ENCODE measurements around the gene PAFAH1B2.
"Not testable (repeated sequence)": the region's sequence is repeated elsewhere in the genome, so short reads cannot be mapped to it uniquely, and the experiment has no call there.

PAFAH1B2 gene

DNA sequence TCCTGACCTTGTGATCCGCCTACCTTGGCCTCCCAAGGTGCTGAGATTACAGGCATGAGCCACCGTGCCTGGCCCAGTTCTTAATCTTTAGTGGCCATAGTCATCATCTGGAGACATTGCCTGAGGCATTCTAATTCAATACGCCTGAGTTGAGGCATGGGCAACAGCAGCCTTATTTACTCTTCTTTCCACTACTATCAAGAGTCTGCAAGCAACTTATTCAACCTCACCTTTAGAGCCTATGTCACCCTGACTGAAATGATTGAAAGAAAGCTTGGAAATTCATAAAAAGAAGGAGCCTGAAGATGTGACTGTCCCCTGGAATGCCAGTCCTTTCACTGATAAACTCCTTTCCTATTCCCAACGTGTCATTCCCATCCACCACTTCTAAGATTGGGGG is 15.8 kb upstream of the PAFAH1B2 start:
- DNase-seq = no peak

DNA sequence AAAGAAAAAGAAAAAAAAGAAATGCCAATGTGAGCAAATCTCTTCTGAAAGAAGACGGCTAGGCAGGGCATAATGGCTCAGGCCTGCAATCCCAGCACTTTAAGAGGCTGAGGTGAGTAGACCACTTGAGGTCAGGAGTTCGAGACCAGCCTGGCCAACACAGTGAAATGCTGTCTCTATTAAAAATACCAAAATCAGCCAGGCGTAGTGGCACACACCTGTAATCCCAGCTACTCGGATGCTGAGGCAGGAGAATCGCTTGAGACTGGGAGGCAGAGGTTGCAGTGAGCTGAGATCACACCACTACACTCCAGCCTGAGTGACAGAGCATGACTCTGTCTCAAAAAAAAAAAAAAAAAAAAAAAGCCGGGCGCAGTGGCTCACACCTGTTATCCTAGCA is 13.7 kb upstream of the PAFAH1B2 start:
- not testable (repeated sequence) for DNase-seq

DNA sequence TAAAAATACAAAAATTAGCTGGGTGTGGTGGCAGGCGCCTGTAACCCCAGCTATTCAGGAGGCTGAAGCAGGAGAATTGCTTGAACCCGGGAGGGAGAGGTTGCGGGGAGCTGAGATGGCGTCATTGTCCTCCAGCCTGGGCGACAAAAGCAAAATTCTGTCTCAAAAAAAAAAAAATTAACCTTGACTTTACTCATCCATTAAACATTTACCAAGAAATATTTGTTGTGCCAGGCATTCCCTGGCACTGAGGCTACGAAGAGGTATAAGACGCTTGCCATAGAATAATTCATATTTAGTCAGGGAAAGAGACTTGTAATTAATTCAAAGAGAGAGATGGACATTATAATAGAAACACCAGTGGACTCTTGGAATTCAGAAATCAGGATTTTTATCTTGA is 13.2 kb upstream of the PAFAH1B2 start:
- DNase-seq = no peak

DNA sequence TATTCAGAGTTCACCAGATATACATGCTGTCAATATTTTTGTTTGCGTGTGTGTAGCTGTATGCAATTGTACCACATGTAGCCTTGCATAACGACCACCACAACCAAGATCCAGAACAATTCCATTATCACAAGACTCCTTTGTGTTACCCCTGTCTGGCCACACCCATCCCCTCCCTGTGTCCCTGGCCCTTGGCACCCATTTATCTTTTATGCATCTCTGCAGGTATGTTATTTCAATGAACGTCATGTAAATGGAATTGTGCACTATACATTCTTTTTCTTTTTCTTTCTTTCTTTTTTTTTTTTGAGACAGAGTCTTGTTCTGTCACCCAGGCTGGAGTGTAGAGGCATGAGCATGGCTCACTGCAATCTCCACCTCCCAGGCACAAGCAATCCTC is 9.7 kb upstream of the PAFAH1B2 start:
- no peak for DNase-seq

DNA sequence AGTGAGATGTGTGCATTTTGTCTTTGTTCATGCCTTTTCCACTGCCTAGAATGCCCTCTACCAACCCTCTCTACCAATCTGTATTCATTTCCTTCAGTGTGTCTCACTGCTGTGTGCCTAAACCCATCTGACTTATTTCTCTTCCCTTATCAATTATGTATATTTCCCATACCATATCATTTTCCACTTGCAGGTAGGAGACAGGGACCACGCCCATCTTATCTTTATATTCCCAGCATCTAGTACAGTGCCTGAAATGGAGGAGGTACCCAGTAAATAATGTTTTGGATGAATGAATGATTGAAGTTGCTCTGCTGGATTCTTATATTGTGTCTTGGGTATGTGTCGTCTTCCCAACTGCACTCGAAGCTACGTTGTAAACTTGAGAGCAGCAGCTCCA is 9.1 kb upstream of the PAFAH1B2 start:
- DNase-seq = not testable (repeated sequence)

DNA sequence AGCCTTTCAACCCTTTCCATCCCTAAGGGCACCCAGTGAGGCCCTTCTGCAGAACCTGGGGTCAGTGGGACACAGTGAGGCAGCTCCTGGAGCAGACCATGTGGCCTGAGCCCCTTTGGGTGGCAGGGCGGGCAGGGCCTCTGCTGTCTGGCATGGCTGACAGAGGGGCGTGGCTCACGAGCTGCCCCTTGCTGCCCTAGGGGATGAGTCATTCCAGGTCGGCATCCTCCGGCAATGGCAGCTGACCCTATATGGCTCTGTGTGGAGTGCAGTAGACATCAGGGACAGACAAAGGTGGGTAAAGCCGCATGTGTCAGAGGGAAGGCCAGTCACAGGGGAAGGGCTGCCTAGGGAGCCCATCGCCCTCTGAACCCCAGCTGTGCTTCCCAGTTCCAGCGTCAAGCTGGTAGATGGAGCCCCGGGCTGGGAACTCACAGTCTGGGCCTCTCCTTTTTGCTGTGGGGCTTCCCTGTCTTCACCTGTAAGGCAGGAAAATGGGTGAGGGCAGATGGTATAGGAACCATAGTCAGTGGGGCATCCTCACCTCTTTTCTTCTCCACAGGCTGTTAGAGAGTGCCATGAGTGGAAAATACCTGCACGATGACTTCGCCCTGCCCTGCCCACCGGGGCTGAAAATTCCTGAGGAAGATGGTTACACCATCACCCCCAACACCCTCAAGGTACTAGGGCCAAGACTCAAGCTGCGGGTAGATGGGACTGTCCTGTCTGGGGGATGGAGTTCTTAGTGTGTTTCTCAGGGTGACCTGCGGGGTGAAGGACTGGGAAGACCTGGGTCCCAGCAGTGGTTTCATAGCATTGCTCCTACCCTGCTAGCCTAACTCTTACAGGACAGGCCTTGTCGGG is 6.6 kb upstream of the PAFAH1B2 start:
- not testable (repeated sequence) for DNase-seq

DNA sequence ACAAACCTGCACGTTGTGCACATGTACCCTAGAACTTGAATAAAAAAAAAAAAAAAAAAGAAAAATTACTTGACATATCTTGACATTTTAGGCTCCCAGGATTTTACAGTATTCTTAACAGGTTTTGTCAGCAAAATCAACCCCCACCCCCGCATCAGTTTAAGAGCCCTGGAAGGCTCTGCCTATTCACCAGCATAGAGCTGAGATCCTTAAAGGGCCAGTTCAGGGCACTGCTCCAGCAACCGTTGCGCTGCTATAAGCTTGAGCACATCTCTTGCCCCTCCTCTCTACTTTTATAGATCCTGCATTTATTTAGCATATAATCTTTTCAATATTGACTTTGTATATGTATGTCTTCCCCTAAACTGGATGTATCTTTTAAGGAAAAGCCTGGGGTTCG is 697 bp upstream of the PAFAH1B2 start:
- DNase-seq = peak in 1 of 2 experiments; percentile 47

DNA sequence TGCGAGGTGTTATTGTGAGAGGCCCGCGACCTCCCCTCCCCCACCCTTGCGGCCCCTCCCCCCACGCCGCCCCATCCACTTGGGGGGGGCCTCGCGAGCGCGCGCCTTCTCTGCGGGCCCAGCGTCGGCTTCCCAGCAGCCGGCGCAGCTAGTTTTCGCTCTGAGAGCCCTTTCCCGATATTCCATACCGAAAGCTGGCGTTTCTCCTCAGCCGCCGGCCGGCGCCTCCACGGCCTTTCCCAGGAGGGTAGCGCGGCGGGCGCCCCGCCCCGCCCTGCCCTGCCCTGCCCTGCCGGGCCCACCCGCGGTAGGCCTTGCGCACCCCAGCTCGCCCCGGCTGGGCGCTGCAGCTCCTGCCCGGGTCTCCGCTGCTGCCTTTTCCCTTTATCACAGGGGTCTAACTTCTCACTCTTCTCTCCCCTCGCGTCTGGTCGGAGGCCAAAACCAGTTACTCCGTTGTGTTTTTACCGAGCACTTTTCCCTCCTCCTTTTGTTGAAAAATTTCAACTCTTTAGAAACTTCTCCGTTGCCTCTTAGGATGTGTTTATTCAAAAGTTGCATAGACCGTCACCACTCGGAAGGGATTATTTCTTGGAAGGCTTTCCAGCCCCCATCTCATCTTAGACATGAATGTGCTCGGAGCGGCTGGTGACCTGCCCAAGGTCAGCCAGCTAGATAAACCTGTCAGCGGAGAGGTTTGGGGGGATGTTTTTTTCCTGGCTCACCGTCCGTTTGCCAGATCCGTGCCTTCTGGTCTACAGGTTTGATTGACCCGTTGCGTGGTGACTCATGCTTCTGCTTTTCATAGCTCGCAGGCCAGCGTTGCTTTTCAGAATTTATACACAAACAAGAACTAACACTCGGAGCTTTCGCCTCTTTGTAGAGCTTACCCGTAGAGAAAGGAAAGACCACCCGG is 648 bp downstream of the PAFAH1B2 start:
- DNase-seq = no peak

DNA sequence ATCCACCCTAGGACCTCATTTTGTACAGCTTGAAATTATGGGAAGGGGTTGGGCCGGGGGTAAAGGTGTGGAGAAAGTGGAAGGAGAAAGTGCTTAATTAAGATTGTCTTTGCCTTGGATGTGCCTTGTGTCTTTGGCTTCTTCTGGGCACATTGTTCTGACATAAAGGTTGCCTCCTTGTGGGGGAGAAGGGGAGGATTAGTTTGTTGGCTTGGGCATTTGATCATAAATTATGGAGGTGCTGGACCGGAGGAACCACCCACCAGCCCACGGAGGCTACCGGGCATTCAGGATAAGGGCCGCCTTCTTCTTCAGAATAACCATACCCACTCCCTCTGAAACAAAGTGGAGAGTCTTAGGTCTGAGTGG is 1.3 kb downstream of the PAFAH1B2 start:
- DNase-seq = no peak

DNA sequence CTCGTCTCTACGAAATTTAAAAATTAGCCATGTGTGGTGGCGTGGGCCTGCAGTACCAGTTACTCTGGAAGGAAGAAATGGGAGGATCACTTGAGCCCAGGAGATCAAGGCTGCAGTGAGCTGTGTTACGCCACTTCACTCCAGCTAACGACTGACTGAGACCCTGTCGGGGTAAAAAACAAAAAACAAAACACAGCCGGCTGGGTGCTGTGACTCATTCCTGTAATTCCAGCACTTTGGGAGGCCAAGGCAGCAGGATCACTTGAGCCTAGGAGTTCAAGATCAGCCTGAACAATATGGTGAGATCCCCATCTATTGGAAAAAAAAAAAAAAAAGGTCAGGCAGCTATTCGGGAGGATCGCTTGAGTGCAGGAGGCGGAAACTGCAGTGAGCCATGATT is 2.4 kb downstream of the PAFAH1B2 start:
- DNase-seq = no peak

DNA sequence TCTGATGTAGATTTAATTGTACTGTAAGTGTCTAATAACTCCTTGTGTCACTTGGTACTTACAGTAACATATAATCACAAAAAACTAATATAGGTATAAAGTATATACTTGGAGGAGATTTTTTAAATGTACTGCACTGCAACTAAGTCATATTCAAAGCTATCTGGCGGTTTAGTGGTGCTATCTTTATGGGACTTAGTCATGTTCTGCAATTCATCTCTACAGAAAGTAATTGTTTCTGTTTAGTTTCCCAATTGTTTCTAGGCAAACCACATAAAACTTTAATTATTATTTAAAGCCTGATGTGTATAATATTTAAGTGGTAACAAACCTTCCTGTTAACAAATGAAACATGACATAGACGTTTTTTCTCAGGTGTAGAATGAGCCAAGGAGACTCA is 8.0 kb downstream of the PAFAH1B2 start:
- DNase-seq = no peak

DNA sequence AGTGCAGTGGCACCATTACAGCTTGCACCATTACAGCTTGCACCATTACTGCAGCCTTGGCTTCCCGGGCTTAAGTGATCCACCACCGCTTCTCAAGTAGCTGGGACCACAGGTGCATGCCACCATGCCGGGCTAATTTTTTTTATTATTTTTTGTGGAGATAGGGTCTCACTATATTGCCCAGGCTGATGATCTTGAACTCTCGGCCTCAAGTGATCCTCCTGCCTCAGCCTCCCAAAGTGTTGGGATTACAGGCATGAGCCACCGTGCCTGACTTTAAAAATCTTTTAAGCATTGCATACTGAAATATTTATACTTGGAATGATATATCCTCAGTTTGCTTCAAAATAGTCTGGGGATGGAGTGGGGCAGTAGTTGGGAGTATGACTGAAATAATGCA is 10.4 kb downstream of the PAFAH1B2 start:
- no peak for DNase-seq

DNA sequence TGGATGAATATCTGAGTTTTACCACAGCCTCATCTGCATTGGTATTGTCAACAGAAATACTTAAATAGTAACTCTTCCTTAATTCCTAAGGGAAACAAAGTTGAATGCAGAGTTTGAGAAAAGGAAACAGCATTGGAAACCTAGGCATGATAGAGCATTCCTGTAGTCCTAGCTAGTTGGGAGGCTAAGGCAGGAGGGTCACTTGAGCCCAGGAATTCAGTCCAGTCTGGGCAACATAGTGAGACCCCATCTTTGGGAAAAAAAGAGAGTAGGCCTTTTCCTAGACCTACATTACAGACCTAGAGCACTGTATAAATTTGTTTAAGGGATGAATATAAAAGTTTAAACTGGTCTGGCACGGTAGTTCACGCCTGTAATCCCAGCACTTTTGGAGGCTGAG is 13.4 kb downstream of the PAFAH1B2 start:
- DNase-seq = no peak

DNA sequence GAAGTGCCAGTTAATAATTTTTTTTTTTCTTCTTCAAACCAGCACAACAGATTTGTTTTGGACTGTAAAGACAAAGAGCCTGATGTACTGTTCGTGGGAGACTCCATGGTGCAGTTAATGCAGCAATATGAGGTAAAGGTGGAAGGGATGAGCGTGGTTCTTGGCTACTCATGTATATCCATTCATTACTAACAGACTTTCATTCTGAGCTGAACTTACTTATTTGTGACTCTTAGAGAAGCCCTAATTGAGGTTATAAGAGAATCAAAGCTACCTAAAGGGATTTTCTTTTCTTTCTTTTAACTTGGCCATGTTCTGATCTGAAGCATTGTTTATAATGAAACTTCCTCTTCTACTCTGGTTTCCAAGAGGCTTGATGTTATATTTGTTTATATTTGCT is 15.8 kb downstream of the PAFAH1B2 start:
- no peak for DNase-seq

DNA sequence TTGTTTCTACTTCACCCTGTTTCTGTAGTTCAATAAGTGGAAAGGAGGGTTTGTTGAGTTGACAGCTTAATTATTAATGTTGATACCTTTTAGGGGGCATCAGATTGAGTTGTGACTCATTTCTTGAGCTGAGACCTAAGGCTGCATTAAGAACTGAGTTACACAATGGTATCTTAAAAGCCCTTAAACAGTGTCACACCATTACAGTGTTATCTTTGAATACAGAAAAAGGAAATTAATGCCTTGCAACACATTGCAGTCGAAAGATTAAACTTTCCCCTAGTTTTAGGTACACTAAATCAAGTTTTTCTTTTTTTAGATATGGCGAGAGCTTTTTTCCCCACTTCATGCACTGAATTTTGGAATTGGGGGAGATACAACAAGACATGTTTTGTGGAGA is 16.7 kb downstream of the PAFAH1B2 start:
- no peak for DNase-seq

DNA sequence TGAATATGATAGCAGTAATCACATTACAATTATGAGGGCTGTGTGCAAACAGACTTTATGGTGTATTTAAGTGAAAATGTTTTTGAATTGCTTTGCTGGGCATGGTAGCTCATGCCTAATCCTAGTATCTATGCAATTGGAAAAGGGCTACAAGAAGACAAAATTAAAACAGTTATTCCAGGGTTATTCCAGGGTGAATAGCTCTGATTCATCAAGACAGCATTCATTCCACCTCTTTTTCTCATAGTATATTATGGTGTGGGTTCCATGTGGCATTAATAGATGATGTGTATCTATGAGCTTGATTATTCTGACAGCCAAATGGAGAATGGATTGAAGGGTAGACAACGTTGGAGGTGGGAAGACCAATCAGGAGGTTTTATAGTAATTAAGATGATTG is 22.4 kb downstream of the PAFAH1B2 start:
- no peak for DNase-seq

DNA sequence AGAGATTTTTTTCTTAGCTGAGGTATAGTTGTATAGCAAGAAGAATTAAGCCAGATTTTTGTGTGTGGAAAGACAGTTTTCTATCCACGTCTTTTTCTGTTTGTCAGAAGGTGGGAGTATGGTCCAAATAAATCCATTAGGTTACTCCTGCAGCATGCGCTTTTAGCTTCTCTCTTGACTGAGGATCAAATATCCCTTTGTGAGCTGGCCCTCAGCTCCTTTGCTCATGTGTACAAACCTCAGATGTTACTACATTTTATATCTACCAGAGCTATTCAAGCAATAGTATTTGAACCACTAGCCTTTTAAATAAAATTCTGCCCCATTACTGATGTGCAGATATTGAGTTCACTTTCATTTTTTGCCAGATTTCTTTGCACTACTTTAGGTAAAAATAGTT is 25.6 kb downstream of the PAFAH1B2 start:
- no peak for DNase-seq

DNA sequence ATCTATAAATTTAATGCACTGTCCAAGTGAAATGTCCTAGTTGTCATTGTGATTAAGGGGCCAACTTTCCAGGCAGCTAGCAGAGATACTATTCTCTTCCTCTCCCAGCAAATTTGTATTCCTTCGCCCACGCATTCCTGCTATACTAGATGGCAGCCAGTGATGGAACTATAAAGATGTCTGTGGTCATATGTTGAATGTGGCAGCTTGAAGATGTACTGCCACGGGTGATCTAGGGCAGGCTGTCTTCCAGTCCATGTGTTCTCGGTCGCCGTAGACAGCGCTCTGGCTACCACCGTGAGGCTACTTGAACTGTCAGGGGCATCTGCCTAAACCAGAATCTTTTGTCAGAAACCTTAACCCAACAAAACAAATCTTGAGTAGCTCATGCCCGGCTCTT is 26.1 kb downstream of the PAFAH1B2 start:
- no peak for DNase-seq

DNA sequence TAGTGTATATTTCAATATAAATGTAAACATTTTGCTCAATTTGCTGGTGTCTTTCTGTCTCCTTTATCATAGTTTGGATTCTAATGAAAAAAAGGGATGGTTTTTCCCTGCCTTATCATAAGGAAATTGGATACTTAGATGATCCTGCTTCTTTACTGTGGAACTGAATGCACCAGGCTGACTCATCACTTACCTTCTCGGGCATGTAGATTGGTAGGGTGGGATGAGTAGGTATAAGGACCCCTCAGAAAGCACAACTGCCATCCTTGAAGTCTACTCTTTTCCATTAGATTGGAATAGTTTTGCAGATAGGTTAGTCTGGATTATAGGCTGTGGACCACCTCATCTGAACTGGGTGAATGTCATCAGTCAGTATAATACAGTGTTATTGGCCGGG is 26.9 kb downstream of the PAFAH1B2 start:
- no peak for DNase-seq

DNA sequence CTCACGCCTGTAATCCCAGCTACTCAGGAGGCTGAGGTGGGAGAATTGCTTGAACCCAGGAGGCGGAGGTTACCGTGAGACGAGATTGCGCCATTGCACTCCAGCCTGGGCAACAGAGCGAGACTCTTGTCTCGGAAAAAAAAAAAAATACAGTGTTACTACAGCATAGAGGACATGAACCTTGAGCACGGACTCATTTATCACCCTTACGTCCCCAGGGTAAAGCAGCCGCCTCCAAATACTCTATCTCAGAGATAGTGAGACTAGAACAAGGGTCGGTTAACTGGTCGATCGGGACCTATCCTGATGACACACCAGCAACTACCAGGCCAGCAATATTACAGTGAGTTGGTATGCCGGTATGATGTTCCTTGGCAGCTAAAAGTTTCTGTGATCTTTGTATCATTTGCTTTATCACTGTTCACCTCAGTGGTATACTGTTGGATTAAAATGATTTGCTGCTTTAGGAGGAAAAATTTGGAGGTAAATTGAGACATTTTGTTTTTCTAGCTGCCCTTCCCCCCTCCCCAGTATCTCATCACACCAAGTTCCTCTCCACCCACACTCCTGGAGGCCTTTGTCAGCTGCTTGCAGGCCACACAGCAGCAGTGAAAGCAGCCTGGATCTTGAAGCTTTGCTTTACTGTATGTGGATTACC is 27.4 kb downstream of the PAFAH1B2 start:
- DNase-seq = no peak

DNA sequence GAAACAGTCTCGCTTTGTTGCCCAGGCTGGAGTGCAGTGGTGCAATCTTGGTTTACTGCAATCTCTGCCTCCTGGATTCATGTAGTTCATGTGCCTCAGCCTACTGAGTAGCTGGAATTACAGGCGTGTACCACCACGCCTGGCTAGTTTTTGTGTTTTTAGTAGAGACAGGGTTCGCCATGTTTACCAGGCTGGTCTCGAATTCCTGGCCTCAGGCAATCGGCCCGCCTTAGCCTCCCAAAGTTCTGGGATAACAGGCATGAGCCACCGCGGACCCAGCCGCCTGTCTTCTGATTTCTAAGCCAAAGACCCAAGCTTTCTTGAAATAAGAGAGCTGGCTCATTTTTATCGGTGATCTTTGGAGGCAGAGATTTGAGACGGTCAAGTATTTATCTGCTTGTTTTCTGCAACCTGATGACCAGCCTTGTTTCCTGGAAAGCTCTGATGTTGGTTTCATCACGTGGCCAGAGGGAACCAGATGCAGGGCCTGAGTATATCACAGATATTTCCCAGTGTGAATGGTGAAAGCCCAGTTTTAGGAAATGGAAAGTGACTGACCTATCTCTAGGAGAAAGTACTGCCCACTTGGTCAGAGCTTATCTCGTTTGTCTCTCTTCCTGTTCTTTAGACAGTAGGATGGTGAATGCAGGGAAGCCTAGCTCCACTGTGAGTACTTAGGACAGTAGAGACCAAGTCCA is 28.8 kb downstream of the PAFAH1B2 start:
- no peak for DNase-seq

DNA sequence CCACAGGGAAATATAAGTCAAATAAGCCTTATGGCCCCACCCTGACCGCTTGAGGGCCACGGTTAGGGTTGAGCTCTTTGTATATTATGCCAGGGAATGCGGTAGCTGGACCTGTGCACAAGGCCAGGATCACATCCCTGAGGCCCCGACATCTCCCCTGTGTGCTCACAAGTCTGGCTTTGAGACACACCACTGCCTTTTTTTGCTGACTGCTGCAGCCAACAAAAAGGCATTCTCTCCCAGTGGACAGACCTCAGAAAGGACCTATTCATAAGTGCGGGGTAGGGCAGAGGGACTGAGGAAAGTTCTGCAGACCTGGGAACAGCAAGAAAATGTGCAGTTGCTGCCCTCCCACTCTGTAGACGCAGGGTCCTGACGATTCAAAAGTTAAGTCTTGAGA is 31.0 kb downstream of the PAFAH1B2 start:
- DNase-seq = no peak

DNA sequence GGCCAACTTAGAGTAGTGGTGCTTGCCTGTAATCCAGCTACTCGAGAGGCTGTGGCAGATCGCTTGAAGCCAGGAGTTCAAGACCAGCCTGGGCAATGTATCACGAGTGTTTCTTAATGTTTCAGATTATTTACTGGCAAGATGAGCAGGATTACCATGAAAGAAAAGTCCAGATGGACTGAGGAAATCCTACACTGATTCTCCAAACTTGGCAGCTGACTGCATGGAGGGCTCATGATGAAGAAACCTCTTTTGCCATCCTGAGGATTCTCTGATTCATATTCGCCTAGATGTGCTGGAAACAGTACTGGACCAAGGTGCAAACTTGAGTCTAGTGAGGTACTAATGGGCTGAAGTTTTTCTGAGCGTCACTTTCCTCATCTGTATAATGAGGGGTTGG is 31.7 kb downstream of the PAFAH1B2 start:
- no peak for DNase-seq
